Keratinocyte (primary cell): Measurements from ENCODE around the gene RASD2.

Experiments used
- CTCF ChIP-seq, 3 experiments: IDR thresholded peaks in 1 of 3; conservative IDR thresholded peaks in 1 of 3; optimal IDR thresholded peaks in 1 of 3; 2 replicates in 2 of 3; 3 replicates in 1 of 3; pipeline versions ENCODE3 to v1.5.1; 2011; ENCODE audit warnings: low read length in 3 of 3, mild to moderate bottlenecking in 3 of 3, moderate library complexity in 2 of 3, control low read depth in 1 of 3, inconsistent platforms in 1 of 3; ENCODE audit not compliant: insufficient read depth in 2 of 3; ENCODE audit errors: extremely low read depth in 1 of 3
- EZH2 ChIP-seq: IDR thresholded peaks from one replicate; pipeline ENCODE4 v1.6.1; 2012; ENCODE audit warnings: inconsistent platforms, mild to moderate bottlenecking, low read length, moderate library complexity

DNA sequence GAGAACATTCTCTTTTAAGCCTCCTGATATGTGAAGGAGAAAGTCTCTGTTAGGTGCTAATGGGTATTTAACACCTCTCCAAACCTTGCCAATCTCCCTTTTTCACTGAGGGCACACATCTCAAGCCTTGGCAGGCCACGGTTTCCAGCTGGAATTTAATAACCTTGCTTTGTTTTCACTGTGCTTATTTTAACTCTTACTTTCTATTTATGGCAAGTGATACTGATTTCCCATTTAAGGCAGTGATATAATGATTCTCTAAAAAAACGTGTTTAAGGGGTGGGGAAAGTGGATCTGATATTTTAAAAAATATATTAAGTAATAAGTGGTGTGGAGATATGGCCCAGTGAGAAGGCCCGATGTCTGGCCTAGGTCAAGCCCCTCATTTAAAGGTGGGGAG, 1.1 kb upstream of the RASD2 start:
- no peak for TF ChIP-seq CTCF (optimal IDR thresholded peaks at IDR 0.05 in 1 of 3, IDR thresholded peaks at IDR 0.05 in 1 of 3, conservative IDR thresholded peaks at IDR 0.05 in 1 of 3; ENCODE audit: extremely low read depth in 1 of 3, insufficient read depth in 2 of 3, low read length in 3 of 3)
- no peak for TF ChIP-seq EZH2
